KMS-11 (cell line): ENCODE data around the gene AGPAT3.

Source experiments
- H2AFZ ChIP-seq: fragments of 200-600 bp; sonication (generic); 2 replicates; pipeline ENCODE4 v1.6.1; 2016; ENCODE audit warnings: antibody characterized with exemption, mixed run types, low read depth
- H3K27ac ChIP-seq: fragments of 200-600 bp; sonication (generic); 2 replicates; pipeline ENCODE4 v1.6.1; 2016; ENCODE audit warnings: mild to moderate bottlenecking, mixed run types
- H3K27me3 ChIP-seq: fragments of 200-600 bp; sonication (generic); 2 replicates; pipeline ENCODE4 v1.6.1; 2017; ENCODE audit warnings: mild to moderate bottlenecking, low read depth, mixed run types, moderate library complexity; ENCODE audit not compliant: insufficient read depth
- H3K36me3 ChIP-seq: fragments of 200-600 bp; sonication (generic); 2 replicates; pipeline ENCODE4 v1.6.1; 2017; ENCODE audit warnings: mild to moderate bottlenecking, mixed run types; ENCODE audit not compliant: insufficient read depth
- H3K4me1 ChIP-seq: fragments of 200-600 bp; sonication (generic); 2 replicates; pipeline ENCODE4 v1.6.1; 2016; ENCODE audit warnings: mild to moderate bottlenecking, low read depth, mixed run types; ENCODE audit not compliant: poor library complexity, severe bottlenecking
- H3K4me2 ChIP-seq: fragments of 200-600 bp; sonication (generic); 2 replicates; pipeline ENCODE4 v1.7.0; 2016; ENCODE audit warnings: mild to moderate bottlenecking, mixed run types
- H3K4me3 ChIP-seq: fragments of 200-600 bp; sonication (generic); IDR thresholded peaks from 2 replicates; pipeline ENCODE4 v1.6.1; 2017; ENCODE audit warnings: low read depth, low read length, mixed read lengths; ENCODE audit not compliant: insufficient read depth
- H3K79me2 ChIP-seq: fragments of 200-600 bp; sonication (generic); 2 replicates; pipeline ENCODE4 v1.6.1; 2016; ENCODE audit warnings: low read depth, mixed run types; ENCODE audit not compliant: insufficient read depth
- H3K9ac ChIP-seq: fragments of 200-600 bp; sonication (generic); 2 replicates; pipeline ENCODE4 v1.6.1; 2016; ENCODE audit warnings: mild to moderate bottlenecking, mixed run types
- H4K20me1 ChIP-seq: fragments of 200-600 bp; sonication (generic); 2 replicates; pipeline ENCODE4 v1.6.1; 2016; ENCODE audit warnings: mild to moderate bottlenecking, mixed run types; ENCODE audit not compliant: insufficient read depth
- CTCF ChIP-seq: fragments of 200-600 bp; sonication (generic); conservative IDR thresholded peaks from 2 replicates; pipeline ENCODE4 v1.6.1; 2017; ENCODE audit warnings: low read depth, mild to moderate bottlenecking, antibody characterized with exemption, low read length, moderate library complexity, mixed read lengths

Gene AGPAT3

GRCh38 chr21:43954896-43955295, 89.9 kb downstream of the AGPAT3 start:
- no peaks in the 10 kb centered on the region; the same call in 1 of the 2 replicates for H4K20me1 ChIP-seq
- H3K79me2 ChIP-seq, result no peaks in the 10 kb centered on the region; the same call in 1 of the 2 replicates
- no peak overlapping the region for H3K4me2 ChIP-seq
- no peaks in the 10 kb centered on the region for H3K27me3 ChIP-seq
- H2AFZ ChIP-seq, result no peak overlapping the region
- TF ChIP-seq CTCF, result no peak
- no peak overlapping the region for H3K4me3 ChIP-seq
- no peak overlapping the region for H3K27ac ChIP-seq
- H3K36me3 ChIP-seq, result no peaks in the 10 kb centered on the region
- no peak overlapping the region for H3K9ac ChIP-seq
- H3K4me1 ChIP-seq, result no peaks in the 10 kb centered on the region

GRCh38 chr21:43956019-43956669, 91.1 kb downstream of the AGPAT3 start:
- Histone ChIP-seq H3K4me1 (no peaks in the 10 kb centered on the region), H3K4me2 (no peak overlapping the region), H3K27me3 (no peaks in the 10 kb centered on the region), H3K4me3 (no peak overlapping the region), H3K27ac (no peak overlapping the region), H3K9ac (no peak overlapping the region), H3K79me2 (no peaks in the 10 kb centered on the region; the same call in 1 of the 2 replicates), H2AFZ (no peak overlapping the region), H4K20me1 (no peaks in the 10 kb centered on the region; the same call in 1 of the 2 replicates), H3K36me3 (peaks cover 6% of the 10 kb centered on the region; the same call in 1 of the 2 replicates)
- no peak for TF ChIP-seq CTCF

DNA sequence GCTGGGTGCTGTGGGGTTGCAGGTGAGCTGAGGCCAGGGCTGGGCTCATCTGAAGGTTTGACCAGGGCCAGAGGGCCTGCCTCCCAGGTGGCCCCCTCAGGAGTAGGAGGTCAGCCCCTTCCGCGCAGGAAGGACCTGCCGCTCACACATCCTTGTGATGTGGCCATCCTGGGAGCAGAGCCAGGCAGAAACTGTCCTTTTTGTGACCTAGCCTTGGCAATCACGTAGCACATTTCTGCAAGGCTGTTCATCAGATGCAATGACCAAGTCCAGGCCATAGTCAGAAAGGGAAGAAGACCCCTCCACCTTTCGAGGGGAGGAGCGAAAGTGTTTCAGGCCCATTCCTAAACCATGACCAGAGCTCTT, 91.6 kb downstream of the AGPAT3 start:
- no peak overlapping the region for H3K27ac ChIP-seq
- TF ChIP-seq CTCF, result no peak
- no peaks in the 10 kb centered on the region; the same call in 1 of the 2 replicates for H3K79me2 ChIP-seq
- no peak overlapping the region for H3K4me2 ChIP-seq
- H3K9ac ChIP-seq, result no peak overlapping the region
- no peaks in the 10 kb centered on the region; the same call in 1 of the 2 replicates for H4K20me1 ChIP-seq
- H3K4me1 ChIP-seq, result no peaks in the 10 kb centered on the region
- peaks cover 6% of the 10 kb centered on the region; the same call in 1 of the 2 replicates for H3K36me3 ChIP-seq
- no peak overlapping the region for H2AFZ ChIP-seq
- no peaks in the 10 kb centered on the region for H3K27me3 ChIP-seq
- H3K4me3 ChIP-seq, result no peak overlapping the region

DNA sequence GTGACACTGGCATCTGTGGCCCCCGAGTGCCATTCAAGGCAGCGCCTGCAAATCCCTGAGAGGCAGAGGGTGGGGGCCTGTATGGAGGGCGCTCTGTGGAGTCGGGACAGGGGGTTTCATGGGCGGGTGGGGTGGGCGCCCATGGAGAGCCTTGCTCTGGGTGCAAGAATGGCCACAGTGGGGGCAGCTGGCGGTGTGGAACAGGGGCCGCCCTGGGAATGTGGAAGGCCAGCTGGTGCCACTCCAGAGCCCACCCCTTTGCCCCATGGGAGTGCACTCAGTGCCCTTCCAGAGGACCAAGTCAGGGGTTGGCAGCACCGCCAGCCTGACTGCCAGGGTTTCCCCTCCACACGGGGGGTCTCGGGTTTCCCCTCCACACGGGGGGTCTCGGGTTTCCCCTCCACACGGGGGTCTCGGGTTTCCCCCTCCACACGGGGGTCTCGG, 92.1 kb downstream of the AGPAT3 start:
- Histone ChIP-seq H3K4me2 (no peak overlapping the region), H3K27me3 (no peaks in the 10 kb centered on the region), H3K79me2 (no peaks in the 10 kb centered on the region; the same call in 1 of the 2 replicates), H3K27ac (no peak overlapping the region), H3K36me3 (peaks cover 6% of the 10 kb centered on the region; the same call in 1 of the 2 replicates), H3K9ac (no peak overlapping the region), H4K20me1 (no peaks in the 10 kb centered on the region; the same call in 1 of the 2 replicates), H3K4me1 (no peaks in the 10 kb centered on the region), H2AFZ (no peak overlapping the region), H3K4me3 (no peak overlapping the region)
- TF ChIP-seq CTCF, result no peak
